GM21447 (cell line): Measurements from ENCODE around the gene GLI3.

Experiments
- ATAC-seq: cut with Tn5 transposase; IDR thresholded peaks from one replicate; pipeline ENCODE4 v1.9.1; 2021; ENCODE audit not compliant: unreplicated experiment

The GLI3 gene

DNA sequence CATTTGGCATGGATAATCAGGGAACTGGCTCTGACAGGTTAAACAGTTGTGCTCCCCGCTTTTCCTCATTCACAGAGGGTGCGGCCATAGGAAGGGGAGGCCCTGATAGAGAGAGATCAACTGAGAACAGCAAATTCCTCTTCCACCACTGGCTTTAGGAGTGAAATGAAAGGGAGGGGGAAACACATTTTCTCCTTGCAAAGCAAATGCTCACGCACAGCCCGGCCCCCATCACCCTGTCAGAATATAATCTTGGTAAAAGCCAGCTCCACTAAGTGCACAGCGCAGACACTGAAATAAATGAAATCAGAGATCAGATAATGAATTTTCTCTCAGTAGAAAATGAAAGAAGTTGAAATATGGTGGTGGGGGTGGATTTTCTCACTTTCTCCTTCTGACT, 187.2 kb downstream of the GLI3 start:
- no peak for ATAC-seq

DNA sequence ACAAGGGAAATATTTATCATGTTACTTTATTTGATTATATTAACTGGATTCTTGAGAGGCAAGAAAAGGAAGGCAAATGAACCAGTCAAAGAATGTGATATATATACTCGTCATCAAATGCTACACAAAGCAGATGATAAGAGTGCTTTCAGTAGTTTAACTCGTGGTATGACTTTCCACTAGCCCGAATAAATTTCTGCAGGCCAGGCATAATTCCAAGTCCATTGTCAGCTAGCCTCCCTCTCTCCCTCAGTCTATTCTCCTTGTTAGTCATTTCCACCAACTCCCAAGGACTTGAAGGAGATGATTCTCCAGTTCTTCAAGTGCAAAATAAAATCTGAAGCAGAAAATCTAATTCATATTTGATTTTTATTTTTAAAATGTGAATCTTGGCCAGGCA, 190.5 kb downstream of the GLI3 start:
- ATAC-seq: no peak

DNA sequence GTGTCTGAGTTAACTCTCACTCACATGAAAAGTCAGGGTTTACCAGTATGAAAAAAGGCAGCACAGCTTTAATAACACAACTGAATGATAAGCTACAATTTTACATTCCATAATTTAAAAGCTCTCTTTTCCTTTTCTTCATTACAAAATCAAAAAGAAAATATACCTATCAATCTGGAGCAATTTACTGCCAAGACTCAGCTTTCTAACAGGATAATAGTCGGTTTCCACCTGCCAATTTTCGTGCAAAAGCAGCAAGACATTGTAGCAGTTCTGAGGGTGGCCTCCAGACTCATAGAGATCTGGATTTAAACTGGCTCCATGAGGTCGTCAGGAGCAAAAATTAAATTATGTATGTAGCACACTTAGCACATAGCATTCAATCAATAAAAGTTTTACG, 191.0 kb downstream of the GLI3 start:
- ATAC-seq: no peak

DNA sequence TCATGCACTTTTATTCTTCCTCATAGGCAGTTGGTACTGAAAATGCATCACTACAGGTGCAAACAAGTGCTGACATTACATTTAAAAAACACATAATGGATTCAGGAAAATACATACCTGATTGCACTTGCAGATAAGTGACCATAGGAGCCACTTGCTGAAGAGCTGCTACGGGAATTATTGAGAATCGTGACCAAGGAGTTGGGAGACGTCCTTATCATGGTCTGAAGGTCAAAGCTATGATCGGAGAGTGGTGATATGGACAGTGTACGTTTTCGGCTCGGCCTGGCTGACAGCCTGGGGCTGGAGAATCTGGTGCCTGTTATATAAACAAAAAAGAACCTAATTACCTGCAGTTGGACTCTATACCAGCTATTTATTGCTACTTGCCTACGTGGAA, 197.1 kb downstream of the GLI3 start:
- no peak for ATAC-seq

DNA sequence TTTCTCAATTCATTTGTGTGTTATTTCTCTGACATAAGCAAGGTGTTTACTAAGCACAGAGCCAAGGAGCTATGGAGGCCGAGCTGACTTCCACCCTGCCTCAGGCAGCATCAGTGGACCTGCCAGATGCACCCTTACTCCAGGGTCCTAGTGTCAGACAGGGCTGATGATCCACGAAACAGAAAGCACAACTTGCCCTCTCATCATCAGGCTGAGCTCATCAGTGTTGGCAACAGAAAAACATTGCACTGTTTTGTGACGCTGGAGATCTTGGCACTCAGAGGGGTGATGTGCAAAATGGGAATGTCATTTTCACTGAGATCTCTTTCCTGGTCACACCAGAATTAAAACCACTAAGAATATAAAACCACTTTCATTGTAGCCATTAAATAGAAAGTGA, 201.8 kb downstream of the GLI3 start:
- ATAC-seq: no peak

DNA sequence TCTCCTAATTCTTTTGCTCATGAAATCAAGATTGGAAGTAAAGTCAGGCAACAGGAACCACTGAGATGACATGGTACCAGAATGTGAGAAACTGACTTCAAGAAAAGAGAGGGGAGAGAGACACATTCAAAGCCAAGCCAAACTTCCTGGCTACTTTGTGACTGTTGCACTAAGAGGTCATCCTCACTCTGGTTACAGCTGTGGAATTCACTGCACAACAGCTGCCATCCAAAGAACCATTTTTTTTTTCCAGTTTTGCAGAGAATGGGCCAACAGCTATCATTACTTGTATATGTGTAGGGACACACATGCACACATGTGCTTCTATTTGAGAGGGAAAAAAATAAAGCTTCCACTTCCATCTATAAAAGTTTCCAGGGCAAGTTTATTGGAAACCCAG, 203.5 kb downstream of the GLI3 start:
- no peak for ATAC-seq

DNA sequence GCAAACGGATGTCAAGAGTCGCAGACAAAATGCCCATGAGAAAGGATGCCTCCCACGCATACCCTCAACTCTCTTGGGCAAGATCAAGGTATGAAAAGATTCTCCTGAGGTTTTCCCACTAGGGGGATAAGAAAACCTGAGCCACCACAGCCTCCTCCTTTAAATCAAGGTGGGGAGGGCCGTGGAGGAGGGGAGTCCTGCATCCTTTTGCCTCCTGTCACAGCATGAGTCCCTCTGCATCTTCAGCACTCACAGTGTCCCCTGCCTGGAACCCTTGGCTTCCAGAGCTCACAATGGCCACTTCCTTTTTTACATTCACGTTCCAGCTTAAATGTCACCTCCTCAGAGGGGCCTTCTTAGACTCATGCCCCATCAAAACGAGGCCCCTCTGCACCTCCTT, 207.6 kb downstream of the GLI3 start:
- ATAC-seq: no peak

DNA sequence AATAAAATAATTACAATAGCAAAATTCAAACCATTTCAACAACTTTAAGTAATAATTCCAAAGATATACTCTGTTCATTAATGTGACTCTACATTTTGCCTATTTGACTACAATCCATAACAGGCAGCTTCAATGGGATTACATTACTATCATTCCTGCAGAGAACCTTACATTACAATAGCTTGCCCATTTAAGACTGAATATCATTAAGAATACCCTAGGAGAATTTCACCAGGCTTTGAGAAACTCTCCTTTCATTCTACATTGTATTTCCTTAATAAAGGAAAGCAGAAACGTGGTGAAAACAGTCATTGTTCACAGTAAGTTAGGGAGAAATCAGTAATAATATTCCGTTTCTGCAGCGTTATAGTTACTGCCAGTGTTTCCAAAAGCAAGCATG, 209.5 kb downstream of the GLI3 start:
- ATAC-seq: no peak

DNA sequence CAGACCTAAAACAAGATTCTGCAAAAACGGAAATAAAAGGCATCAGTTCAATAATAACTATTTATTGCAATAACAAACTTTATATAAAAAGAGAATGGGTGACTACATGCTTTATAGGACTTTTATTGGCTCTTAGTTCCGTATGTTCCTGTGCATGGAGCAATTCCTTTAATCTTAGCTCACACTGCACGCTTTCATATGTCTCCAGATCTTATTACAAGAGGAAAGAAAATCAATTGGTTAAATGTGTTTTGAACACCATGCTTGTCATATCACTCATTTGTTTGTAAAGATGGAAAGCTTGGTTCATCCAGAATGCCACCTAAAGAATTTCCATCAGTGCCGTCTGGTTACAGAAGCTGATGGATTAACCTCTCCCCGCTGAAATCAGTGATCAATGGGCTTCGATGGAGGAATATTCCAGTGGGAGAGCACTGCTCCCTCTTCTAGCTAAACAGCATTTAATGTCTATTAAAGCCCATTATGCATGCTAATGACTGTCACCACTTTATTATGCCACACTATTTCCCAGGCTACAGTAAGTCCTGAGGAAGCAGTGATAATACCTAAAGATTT, 210.3 kb downstream of the GLI3 start:
- ATAC-seq: no peak

DNA sequence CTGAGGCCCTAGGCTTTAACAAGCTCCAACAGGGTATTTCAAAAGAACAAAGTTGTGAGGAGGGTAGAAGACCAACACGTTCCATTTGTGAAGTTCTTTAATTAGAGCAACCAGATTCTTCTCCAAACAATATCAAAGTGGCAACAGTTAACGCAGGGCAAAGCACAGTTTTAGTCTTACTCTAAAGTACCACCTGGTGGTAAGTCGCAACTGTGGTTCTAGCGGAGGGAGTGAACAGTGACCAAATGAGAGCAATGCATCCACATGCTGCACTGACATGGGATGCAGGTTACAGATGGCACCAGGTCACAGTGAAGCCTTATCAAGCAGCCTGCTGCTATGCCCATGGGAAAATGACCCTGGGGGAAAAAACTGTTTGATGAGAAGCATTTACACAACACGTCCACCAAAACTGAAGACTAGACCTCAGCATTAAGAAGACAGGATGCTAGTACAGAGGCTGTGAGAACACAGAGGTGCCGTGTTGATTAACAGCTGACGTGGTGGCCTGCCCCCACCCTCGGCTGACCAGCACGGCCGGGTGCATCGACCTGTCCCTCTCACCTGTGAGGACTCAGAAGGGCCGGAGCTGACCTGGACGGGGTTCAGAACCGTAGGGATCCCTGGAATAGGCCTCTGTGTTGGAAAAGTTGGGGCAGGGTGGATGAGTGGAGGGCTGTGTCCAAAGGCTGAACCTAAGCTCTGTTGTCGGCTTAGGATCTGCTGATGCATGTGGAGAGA, 211.2 kb downstream of the GLI3 start:
- no peak for ATAC-seq

DNA sequence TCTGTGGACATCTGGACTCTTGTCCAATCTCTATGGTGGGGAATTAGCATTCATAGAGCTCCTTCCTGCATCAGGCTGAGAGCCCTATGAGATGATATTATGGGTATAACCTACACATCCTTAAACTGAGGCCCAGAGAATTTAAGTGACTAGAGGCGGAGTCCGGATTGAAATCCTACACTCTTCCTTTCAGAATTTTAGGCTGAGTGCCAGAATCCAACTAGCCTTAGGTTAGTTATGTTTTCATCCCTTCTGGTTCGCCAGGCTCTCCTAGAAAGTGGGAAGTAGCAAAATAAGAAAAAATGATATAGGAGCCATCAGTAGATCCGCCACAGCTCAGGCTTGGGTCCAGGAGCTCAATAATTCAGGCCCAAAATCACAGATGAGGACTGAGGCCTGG, 212.5 kb downstream of the GLI3 start:
- no peak for ATAC-seq

DNA sequence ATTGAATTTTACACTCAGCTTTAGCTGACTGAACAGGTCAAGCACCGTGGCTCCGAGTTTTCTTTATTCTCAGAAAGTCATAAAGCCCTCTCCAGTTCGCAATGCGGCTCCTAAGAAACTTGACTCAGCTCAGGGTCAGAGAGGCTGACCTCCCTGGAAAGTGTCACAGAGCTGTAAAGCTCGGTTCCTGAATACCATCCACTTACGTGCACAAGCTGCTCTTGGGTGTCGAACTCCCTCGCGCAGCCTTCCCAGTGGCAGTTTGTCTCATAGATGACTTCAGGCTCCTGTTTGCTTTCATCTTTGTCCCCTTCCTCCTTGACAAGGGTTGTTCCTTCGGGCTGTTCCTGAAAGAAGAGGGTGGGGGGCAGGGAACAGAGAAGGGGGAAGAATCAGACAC, 213.7 kb downstream of the GLI3 start:
- no peak for ATAC-seq

DNA sequence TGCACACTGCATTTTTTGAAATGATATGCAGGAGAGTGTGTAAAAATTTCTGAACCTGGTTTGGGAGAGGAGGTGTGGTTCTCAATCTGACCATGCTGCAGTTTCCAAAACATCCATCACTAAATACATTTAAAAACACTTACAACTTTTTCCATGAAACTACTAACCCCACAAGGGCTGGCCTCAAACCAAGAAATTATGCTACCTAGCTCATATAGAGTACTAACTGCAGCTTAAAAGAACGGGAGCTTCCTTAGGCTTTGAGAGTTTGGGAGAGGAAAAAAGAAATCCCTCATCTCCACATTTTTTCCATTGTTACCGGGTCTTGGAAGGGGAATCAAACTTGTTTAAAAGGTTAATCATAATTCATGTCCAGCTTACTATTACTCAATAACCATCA, 214.2 kb downstream of the GLI3 start:
- no peak for ATAC-seq

DNA sequence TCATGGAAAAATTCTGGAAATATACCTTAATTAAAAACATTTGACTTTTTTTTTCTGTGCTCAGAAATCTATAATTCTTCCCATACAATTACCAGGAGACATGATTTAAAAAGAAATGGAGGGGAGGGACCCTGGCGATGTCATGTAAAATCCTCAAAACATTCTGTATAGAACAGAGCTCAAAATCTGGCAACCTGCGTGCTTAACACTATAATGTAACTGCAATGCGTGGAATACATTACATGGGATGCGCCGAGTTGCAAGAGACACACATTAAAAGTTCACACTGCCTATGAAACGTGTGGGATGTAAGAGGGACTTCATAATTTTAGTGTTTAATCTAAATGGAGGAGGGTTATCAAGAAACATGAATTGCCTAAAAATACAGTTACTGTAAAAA, 215.0 kb downstream of the GLI3 start:
- no peak for ATAC-seq

DNA sequence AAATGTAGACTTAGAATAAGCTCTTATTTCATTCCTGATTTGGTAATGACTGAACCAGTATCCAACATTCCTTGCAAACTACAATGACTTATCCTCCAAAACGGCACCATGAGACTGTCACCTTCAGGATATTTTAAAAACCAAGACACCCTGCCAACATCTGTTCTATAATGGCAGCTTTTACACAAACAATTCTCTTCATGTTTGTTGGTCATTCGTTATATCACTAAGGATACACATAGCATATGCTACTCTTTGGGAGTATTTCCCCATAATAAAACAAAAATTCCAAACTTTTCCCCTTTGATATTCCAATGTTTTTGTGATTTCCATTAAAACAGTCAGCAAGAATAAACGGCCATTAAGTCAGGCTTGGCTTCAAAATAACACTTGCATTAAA, 215.4 kb downstream of the GLI3 start:
- no peak for ATAC-seq

DNA sequence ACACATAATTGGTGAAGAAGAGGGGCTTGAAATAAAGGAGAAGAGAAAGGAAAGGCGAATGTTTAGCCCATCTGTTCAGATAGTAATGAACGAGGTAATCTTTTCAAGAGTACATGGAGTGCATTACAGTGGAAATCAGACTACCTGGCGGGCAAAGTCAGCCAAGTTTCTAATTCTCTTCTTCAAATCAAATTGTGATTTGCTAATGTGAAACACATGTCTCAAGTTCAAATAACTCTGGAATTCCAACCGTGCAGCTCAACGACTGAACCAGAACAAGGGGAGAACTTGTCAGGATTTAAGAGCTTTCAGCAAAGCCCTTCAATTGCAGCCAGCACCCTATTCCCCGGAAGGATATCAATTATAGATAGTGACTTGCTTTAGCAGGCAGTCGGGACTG, 216.9 kb downstream of the GLI3 start:
- ATAC-seq: no peak

DNA sequence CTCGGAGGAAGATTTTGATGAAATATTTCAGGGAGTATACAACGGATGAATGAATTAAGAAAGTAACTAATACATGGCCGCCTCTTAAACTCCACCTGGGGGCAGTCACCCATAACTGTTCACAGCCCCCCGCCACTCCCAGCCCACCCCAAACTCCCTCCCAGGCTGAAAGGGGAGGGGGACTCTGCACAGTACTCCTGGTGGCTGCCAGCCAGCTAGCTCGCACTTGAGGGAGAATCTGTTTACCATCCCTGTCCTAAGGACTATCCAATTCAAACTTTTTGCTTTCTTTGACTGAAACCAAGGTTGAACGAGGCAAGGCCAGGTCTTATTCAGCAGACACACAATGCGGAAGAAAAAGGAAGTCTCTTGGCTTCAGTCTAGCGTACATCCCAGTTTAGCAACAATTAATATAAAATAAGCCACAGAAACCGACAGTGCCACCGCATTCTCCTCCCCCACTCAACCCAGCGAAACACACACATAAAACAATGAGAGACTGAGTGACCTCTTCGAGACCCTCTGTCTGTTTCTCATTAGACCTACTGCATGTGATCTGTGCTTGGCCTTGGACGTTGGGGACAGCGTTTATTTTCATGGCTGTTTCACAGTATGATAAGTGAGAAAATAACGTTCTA, 219.5 kb downstream of the GLI3 start:
- ATAC-seq: no peak

DNA sequence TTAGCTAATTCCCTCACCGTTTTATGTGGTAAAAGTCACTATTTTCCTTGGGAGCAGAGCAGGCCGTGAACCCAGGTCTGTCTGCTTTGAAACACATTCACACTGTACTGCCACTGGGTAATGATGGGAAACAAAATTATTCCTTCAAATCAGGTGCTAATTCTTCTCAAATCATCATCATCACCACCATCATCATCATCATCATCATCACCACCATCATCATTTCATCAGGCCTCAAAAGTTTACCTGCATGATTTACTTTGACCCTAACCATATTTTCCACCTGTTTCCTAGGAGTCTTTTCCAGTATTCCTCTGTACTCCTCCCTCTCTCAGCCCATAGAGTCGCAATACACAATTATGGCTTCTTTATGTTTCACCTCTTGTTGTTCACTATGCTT, 220.5 kb downstream of the GLI3 start:
- ATAC-seq: no peak

DNA sequence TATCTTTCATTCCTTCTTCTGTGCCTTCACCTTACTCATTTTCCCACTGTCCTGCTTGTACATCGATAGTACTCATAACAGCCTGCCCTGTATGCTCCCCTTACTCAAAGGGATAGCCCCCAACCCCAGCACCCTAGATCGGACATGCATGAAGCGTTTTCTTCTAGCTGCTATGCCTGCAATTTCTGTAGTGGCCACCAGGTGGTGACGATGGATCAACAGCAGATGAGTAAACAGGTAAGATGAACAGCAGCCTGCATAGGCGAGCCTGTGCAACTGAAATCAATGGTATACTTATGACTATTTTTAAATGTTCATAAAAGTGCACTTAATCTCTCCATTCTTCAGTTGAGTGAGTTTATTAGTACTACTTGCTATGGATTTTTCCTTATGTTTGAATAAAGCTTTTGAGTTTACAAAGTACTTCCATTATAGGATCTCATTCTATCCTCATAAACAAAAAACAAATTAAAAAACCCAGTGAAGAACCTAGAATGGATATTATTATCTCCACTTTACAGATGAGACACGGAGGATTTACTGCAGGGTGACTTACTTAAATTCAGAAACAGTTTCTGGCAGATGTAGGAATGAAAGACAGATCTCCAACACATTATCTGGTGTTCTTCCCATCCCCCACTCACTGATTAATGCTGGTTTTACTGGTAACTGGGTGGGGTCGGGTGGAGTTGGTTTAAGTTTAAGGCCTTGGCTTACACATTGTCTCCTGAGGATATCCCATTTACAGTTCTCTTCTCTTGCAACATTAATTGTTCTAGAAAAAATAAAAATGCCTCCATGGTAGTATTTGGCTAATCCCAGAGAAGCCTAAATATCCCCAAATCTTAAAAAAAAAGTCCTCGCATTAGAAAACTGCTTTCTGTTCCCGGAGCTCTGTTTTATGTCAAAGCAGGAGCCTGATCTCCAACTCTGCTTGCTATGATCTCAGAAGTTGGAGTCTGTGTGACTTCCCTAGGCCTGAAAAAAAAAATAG, 222.1 kb downstream of the GLI3 start:
- ATAC-seq: no peak

DNA sequence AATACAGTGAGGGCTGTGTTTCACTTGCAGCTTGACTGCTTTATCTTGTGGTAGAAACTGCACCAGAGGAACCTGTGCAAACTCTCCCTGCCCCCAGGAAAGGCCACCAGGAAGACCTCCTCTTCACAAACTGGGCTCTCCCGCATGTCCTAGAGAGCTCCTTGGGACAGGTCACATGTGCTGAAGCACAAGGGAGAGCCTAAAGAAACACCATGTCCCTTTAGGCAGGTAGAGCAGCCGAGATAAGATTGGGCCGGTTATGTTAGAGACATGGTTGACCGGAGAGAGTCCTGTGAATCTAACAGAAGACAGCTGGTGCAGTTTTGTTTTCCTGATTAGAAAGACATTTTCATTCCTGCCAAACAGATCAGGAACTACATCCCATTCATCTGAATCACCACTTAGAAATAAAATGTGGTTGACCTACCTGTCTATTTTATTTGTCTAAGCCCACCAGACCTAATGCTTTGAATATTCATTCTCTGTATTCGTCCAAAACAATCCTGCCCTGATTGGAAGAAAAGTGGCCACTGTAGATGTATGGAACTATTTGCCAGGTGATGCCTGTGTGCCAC, 224.1 kb downstream of the GLI3 start:
- ATAC-seq: no peak

DNA sequence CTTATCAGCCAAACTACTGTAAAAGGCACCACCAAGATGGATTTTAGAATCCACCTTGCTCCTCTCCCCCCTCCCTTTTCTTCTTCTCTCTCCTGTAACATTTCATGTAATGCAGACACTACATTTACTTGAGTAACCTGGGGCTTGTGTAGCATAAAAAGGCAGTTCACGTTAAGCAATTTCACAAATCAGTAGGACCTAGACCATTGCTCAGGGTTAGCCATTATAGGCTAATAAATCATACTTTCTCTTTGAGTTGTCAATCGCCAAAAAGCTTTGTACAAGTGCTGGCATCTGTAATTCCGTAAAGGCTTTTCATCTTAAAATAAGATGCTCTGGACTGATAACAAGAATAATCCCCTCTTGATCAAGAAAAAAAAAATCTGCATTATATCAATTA, 224.7 kb downstream of the GLI3 start:
- ATAC-seq: no peak
